ENCODE results near the gene NCSTN. TPM values are rescaled to one million over a fixed set of nuclear protein-coding genes. Genes with fewer than 3 reads are reported as not detected.

NCSTN gene
- total and polyA plus RNA-seq, 2 of the 13 experiments (the other 11 are each of a cell fraction or from before 2014, with no cell fraction given): 44.2 to 247 TPM

GRCh38 chr1:160309185-160309557 lies 34.0 kb upstream of the NCSTN start:
- FAIRE-seq (no peak), ATAC-seq (no peak), DNase-seq (ENCODE audit: low spot score) (no peak)
- Histone ChIP-seq H3K4me3 (replicated peaks in 1 of 3; ENCODE audit: insufficient read depth in 1 of 3, low read depth in 2 of 3, low read length in 3 of 3) (no peak overlapping the region), H4K20me1 (ENCODE audit: insufficient read depth, low read length) (no peaks in the 10 kb centered on the region), H3K27me3 (ENCODE audit: control insufficient read depth in 1 of 2, insufficient read depth in 2 of 2, low read length in 2 of 2) (no peaks in the 10 kb centered on the region), H3K27ac (ENCODE audit: extremely low read length, insufficient read depth, low read length) (no peak overlapping the region), H3K36me3 (replicated peaks in 1 of 2; ENCODE audit: control insufficient read depth in 1 of 2, insufficient read depth in 2 of 2, low read length in 2 of 2) (peaks cover 34 to 89% of the 10 kb centered on the region in 2 experiments), H3K79me2 (ENCODE audit: insufficient read depth, low read length) (no peaks in the 10 kb centered on the region), H3K4me1 (ENCODE audit: insufficient read depth, low read length) (no peaks in the 10 kb centered on the region), H3K9me3 (ENCODE audit: low read length) (no peaks in the 10 kb centered on the region), H2AFZ (ENCODE audit: low read length) (no peak overlapping the region), H3K9ac (ENCODE audit: insufficient read depth, low read depth, low read length) (no peak overlapping the region), H3K4me2 (ENCODE audit: low read depth, low read length) (no peak overlapping the region)
- BruUV-seq (replicated peaks): no TSS peak
- POLR2A ChIA-PET: no interaction called here
- intact Hi-C loops (cut with micrococcal nuclease; ENCODE audit: unreplicated experiment) (no loop called here), in situ Hi-C loops (cut with HindIII; ENCODE audit: extremely low pct_ligation_motif_present, low pct_unique_long_range_greater_than_20kb) (no loop called here)
- CTCF ChIA-PET (ENCODE audit: low intra/inter-chr PET ratio, low total read pairs): no interaction called here
- no peak for TF ChIP-seq ZBTB33 (CRISPR knock-in tag; IDR thresholded peaks at IDR 0.05)
- no peak for TF ChIP-seq ZNF367 (CRISPR knock-in tag; IDR thresholded peaks at IDR 0.05; ENCODE audit: borderline replicate concordance)
- TF ChIP-seq GABPB1 (CRISPR knock-in tag; IDR thresholded peaks at IDR 0.05): no peak
- no peak for TF ChIP-seq ZNF235 (CRISPR knock-in tag; IDR thresholded peaks at IDR 0.05; ENCODE audit: borderline replicate concordance)
- TF ChIP-seq ZNF749 (CRISPR knock-in tag; IDR thresholded peaks at IDR 0.05; ENCODE audit: borderline replicate concordance): no peak
- TF ChIP-seq HNRNPH1 (optimal IDR thresholded peaks at IDR 0.05; ENCODE audit: low read depth, low read length): no peak
- no peak for TF ChIP-seq DMTF1 (CRISPR knock-in tag; IDR thresholded peaks at IDR 0.05)
- TF ChIP-seq LBX2 (CRISPR knock-in tag; IDR thresholded peaks at IDR 0.05; ENCODE audit: borderline replicate concordance): no peak
- no peak for TF ChIP-seq USF2 (IDR thresholded peaks at IDR 0.05; ENCODE audit: low read depth, low read length)
- no peak for TF ChIP-seq USF2 (CRISPR knock-in tag; IDR thresholded peaks at IDR 0.05; ENCODE audit: borderline replicate concordance)
- no peak for TF ChIP-seq DNMT3B (CRISPR knock-in tag; conservative IDR thresholded peaks at IDR 0.05)
- no peak for TF ChIP-seq MBNL3 (CRISPR knock-in tag; conservative IDR thresholded peaks at IDR 0.05)
- TF ChIP-seq JDP2 (CRISPR knock-in tag; IDR thresholded peaks at IDR 0.05; ENCODE audit: borderline replicate concordance): no peak
- TF ChIP-seq TRIM22 (IDR thresholded peaks at IDR 0.05): no peak
- TF ChIP-seq ZNF564 (CRISPR knock-in tag; IDR thresholded peaks at IDR 0.05): no peak
- TF ChIP-seq REL (CRISPR knock-in tag; conservative IDR thresholded peaks at IDR 0.05): no peak
- TF ChIP-seq ATF7 (IDR thresholded peaks at IDR 0.05): no peak
- TF ChIP-seq ATF7 (CRISPR knock-in tag; IDR thresholded peaks at IDR 0.05): no peak

All from HepG2 (cell line).